NCI-H1092 treated with DMSO at 0.1 percent for 48 hours (cell line): Measurements from ENCODE around the gene PER1.

Experiments
- DNase-seq: peaks from one replicate; lab custom pipeline; 2025; lab: John Stamatoyannopoulos, UW

Gene PER1

DNA sequence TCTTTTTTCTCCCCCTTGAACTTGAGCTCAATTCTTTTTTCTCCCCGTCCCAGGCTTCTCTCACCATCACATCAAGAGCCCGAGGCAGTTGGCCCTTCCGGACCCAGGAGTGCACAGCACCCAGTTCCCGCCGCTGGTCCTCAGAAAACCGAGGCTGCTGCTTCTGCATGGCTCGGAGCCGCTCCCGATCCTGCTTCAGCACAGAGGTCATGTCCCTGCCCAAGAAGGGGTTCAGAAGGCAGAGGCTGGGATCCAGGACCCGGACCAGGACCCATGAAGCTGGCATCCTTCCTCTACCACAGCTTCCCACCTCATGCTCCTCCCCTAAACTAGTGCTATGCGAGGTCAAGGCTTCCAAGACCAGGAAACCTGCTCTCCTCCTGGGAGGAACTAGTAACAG, 10.5 kb downstream of the PER1 start:
- no peak for DNase-seq

DNA sequence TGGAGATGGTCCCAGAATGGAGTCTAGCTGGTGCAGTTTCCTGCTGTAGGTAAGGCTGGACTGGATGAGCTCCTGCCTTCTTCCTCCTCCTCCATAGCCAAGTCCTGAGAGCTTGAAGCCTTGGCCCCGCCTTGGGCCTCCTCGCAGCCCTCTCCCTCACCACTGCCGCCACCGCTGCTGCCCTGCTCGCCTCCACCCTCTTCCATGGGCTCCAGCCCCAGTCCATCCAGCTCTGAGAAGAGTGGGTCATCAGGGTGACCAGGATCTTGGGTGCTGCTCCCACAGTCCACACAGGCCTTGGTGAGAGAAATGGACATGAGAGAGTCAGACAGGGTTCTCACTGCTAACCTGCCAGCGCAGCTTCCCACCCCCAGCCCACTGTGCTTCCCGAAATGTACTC, 11.2 kb downstream of the PER1 start:
- DNase-seq, result no peak

GRCh38 chr17:8140065-8141029, 11.9 kb downstream of the PER1 start:
- no peak for DNase-seq

GRCh38 chr17:8138672-8139371, 13.4 kb downstream of the PER1 start:
- peak; percentile 92 for DNase-seq

- DNase-seq, result no peak
These were observed 13.9 kb downstream of the PER1 start for GRCh38 chr17:8138374-8138671.

GRCh38 chr17:8137645-8138373, 14.4 kb downstream of the PER1 start:
- DNase-seq, result no peak

- no peak for DNase-seq
These were observed 18.3 kb downstream of the PER1 start for GRCh38 chr17:8133941-8134340.

DNA sequence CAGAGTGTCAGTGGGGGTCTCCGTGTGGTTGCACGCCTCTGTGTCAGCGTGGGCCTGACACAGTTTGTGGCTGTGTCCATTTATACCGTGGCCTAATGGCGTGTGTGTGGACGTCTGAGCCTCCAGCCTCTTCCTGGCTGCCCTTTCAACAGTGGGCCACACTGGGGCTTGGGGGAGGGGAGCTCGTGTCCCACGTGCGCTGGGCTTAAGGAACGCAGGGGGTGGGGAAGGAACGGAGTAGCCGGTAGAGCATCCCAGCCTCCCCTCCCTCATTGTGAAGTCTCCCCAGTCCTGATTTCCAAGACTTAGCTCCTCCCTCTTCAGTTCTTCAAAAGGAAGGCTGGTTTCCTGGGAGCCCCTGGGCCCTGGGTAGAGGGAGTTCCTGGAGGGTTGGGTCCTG, 18.8 kb downstream of the PER1 start:
- DNase-seq, result no peak

DNA sequence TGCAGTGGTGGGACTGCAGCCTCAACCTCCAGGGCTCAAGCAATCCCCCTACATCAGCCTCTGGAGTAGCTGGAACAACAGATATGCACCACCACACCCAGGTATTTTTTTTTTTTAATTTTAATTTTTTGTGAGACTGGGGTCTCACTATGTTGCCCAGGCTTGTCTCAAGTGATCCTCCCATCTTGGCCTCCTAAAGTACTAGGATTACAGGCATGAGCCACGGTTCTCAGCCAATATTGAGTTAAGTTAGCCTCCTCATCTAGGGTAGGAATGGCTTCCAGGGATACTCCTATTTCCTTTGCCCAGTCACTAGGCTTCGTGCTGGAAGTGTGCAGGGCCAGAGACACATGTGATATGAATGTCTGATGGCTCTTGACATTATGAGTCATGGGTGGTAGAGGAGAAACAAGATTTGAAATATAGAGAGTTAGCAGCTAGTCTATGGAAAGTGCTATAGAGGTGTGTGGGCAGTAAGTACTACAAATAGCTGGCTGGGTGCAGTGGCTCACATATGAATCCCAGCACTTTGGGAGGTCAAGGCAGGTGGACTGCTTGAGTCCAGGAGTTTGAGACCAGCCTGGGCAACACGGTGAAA, 20.3 kb downstream of the PER1 start:
- no peak for DNase-seq

GRCh38 chr17:8128125-8128784, 23.9 kb downstream of the PER1 start:
- no peak for DNase-seq

DNA sequence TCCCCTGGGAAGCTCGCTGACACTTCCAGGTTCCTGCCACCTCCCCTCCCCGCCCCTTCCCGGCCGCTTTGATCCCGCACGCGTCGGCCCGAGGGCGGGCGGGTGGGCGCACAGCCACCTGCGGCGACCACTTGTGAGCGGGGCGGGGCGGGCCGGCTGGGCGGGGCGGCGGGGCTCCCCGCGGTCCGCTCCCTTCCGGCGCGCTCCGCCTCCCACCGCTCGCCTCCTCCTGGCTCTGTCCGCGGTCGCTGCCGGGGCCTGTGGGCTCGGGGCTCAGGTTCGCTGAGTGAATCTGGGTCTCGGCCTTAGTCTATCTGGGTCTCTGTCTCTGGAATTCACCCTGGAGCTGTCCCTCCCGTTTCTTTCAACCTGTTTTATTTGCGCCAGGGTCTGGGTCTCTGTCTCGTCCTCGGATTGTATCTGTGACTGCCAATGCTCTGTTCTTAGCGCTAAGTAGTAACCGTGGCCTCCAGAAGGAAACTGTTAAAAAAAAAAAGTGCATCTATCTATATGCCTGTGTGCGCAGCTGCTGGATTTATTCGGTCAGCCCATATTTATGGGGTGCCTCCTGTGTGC, 25.6 kb downstream of the PER1 start:
- DNase-seq, result peak; percentile 27

GRCh38 chr17:8125947-8126490, 26.2 kb downstream of the PER1 start:
- DNase-seq, result peak; percentile 29

DNA sequence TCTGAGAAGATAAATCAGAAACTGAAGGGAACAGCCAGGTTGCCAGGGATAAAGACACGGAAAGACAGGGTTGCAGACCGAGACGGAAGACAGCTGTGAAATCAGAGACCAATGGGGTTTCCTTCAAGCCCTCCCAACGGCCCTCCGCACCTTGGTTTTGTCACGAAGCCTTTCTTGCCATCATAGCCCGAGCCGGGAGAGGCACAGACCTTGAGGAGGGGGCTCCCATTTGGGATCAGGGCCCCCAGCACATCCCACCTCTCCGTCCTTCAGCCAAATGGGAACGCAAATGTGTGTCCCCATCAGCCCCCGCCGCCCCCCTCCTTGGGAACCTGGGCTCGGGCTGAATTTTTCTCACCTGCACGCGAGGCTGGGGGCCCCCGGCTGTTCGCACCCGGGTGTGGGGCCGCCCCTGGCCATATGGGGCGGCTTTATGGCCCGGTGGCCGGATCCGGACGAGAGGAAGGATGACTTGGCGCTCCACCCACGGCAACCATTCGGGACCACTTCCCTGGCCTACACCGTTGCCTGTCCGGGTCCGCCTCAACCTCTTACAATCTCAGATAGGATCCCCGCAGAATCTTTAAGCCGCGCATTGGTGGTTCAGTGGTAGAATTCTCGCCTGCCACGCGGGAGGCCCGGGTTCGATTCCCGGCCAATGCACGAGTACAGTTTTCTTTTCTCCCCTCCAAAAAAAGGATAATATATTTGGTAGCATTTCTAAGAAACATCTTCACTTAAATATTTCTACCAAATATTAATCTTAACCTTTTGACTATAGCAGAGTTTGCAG, 26.9 kb downstream of the PER1 start:
- DNase-seq, result peak; percentile 58

GRCh38 chr17:8124350-8125153, 27.7 kb downstream of the PER1 start:
- DNase-seq, result no peak

DNA sequence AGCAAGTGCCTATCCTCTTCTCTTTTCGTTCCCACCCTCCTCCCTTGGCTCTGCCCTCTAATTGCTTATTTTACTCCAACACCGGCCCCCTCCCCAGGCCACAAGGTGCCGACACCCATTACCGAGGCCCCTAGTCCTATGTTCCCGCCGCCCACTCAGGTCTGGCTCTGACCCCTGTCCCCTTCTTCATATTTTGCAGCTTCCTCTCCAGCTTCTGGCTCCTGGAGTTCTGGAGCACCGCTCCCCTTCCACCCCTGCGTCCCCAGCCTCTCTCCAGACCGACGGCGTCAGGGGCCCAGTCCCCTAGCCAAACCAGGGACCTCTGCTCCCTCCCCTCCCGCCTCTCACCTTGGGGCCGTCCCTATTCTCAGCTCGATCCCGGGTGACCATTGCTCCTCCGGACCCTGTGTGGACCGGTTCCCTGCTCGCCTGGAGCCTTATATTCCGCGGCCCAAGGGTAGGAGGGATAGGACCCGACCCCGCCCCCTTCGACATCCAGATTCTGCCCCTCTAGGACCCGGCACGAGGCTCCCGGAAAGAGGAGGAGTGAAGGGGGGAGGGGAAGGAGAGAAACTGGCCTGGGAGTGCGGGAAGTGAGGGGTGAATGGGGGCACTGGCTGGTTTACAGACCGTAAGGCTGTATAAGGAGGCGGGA, 28.4 kb downstream of the PER1 start, which contains the start of gene HES7:
HES7 (minus strand) TSS at position 412 of the 655 bp plus-strand sequence; CDS start at position 390, 22 bp downstream.
- DNase-seq, result no peak

DNA sequence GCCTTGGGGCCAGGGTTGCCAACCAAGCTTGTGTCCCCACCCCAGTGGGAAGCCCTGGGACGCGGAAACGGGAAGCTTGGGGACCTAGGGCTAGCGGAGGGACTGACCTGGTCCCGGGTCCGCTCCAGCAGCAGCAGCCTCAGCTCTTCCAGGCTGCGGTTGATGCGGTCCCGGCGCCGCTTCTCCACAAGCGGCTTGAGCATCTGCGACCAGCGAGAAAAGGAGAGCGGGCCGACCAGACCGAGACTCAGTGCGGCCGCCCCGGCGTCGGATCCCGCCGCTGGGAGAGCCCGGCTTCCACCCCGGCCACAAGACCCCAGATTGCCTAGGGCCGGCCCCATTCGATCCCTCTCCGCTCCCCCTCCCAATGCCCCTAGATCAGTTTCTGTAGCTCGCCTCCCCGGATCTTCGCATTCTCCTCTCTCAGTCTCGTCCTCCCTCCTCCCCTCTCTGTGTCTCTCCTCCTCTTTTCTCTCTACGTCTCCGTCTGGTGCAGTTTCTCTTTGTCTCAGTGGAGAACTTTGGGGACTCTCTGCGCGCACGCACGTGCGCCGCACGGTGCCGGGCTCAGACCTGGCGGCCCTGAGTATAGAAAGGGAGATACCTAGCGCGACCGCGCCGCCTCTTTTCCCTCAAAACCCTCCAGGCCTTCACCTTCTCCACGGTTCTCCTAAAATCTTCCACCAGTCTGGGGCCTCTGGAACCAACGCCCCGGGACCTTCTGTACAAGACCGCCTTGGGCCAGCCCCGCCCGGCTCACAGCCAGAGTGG, 29.1 kb downstream of the PER1 start:
- DNase-seq, result no peak

GRCh38 chr17:8122422-8122923, 29.7 kb downstream of the PER1 start:
- DNase-seq, result no peak
